ENCODE results near the gene PPP2R3C.

GRCh38 chr14:35079742-35080141 is 42.0 kb downstream of the PPP2R3C start:
- TF ChIP-seq GABPA (IDR thresholded peaks at IDR 0.05 in 1 of 2, conservative IDR thresholded peaks at IDR 0.05 in 1 of 2) (no peak), CTCF (IDR thresholded peaks at IDR 0.05; ENCODE audit: low read depth, low read length, missing input control) (no peak), SP1 (IDR thresholded peaks at IDR 0.05) (no peak)
